ENCODE data around the gene EPB42. TPM values are rescaled to one million over a fixed set of nuclear protein-coding genes. Genes with fewer than 3 reads are reported as not detected.

EPB42 gene
- total and polyA plus RNA-seq, 2 donors (not counting 1 experiment from before 2014, with no cell fraction given): not detected

DNA sequence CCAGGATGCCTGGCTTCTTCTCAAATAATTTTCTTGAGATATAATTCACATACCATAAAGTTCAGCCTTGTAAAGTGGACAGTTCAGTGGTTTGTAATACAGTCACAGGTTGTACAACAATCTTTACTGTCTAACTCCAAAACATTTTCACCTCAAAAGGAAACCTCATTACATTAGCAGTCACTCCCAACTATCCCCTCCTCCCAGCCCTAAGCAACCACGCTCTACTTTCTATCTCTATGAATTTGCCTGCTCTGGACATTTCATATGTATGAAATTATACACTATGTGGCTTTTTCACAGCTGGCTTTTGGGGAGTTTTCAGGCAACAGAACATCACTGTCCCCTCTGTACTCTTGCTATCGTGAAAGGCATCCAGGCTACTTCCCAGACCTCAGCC, 28.4 kb upstream of the EPB42 start:
- Mint-ChIP-seq H3K27ac (no peak overlapping the region), H3K4me1 (peaks cover 28% of the 10 kb centered on the region), H3K9me3 (ENCODE audit: insufficient read depth) (no peaks in the 10 kb centered on the region), H3K27me3 (no peaks in the 10 kb centered on the region), H3K4me3 (no peak overlapping the region)
- WGBS (ENCODE audit: insufficient coverage): 56% methylated on average over 1 of the region's 2 CpGs
- no peak overlapping the region for H3K4me3 ChIP-seq (ENCODE audit: control extremely low read depth in 1 of 5, extremely low read depth in 1 of 5, insufficient read depth in 1 of 5, low read depth in 2 of 5, low read length in 4 of 5)
- intact Hi-C loops (cut with micrococcal nuclease): no loop called here
- POLR2A ChIA-PET: no interaction called here
- CTCF ChIA-PET: no interaction called here
- H3K79me2 ChIP-seq (ENCODE audit: control insufficient read depth, insufficient read depth, low read length): no peaks in the 10 kb centered on the region
- no peak for TF ChIP-seq EZH2 (IDR thresholded peaks at IDR 0.05; ENCODE audit: borderline replicate concordance, insufficient read depth, low read depth, low read length, poor library complexity, severe bottlenecking)
- TF ChIP-seq CTCF (IDR thresholded peaks at IDR 0.05): no peak
- ATAC-seq (ENCODE audit: low read depth) (no peak), DNase-seq (no peak)
- H3K27ac ChIP-seq (ENCODE audit: low read length in 2 of 2): no peak overlapping the region
- no peaks in the 10 kb centered on the region for H3K27me3 ChIP-seq (replicated peaks in 1 of 4; ENCODE audit: control extremely low read depth in 1 of 4, control insufficient read depth in 3 of 4, insufficient read depth in 4 of 4, low read length in 3 of 4)
- H3K9me3 ChIP-seq (ENCODE audit: control extremely low read depth in 1 of 3, control insufficient read depth in 2 of 3, insufficient read depth in 1 of 3, low read length in 2 of 3): no peaks in the 10 kb centered on the region
- no peaks in the 10 kb centered on the region for H4K20me1 ChIP-seq (ENCODE audit: control insufficient read depth, insufficient read depth, low read length, poor library complexity, severe bottlenecking)
- no peak overlapping the region for H2AFZ ChIP-seq (ENCODE audit: insufficient read depth, low read depth, low read length, poor library complexity, severe bottlenecking)
- no peaks in the 10 kb centered on the region for H3K36me3 ChIP-seq (replicated peaks in 1 of 2; ENCODE audit: control extremely low read depth in 1 of 2, control insufficient read depth in 1 of 2, extremely low read depth in 1 of 2, insufficient read depth in 2 of 2, low read length in 1 of 2)
- no peak overlapping the region for H3K4me2 ChIP-seq (replicated peaks; ENCODE audit: low read depth, low read length, poor library complexity, severe bottlenecking)
- peaks cover 13 to 15% of the 10 kb centered on the region in 2 donors for H3K4me1 ChIP-seq (ENCODE audit: control insufficient read depth in 2 of 2, insufficient read depth in 2 of 2, low read length in 2 of 2)
- H3K9ac ChIP-seq (ENCODE audit: low read length): no peak overlapping the region

DNA sequence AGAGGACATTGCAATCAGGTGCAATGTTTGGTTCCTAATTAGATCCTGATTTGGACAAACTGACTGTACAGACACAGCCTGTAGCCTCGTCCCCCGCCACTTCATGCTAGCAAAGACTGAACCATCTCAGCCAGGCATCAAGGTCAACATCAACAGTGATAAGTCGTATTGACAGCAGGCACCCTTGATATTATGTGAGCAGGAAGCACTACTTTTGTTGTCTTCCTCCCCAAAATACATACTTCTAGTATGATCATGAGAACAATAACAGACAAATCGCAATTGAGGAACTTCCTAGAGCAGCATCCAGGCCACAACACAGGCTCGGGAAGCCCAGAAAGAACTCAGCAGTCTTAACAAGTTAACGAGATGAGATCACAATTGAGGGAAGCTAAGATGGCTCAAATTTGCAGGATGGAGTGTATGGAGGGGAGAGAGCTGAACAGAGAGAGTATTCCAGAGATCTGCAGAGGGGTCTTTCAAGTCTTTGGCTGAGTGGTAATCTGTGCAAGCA, 25.5 kb upstream of the EPB42 start:
- Histone ChIP-seq H3K4me3 (ENCODE audit: control extremely low read depth in 1 of 5, extremely low read depth in 1 of 5, insufficient read depth in 1 of 5, low read depth in 2 of 5, low read length in 4 of 5) (no peak overlapping the region), H2AFZ (ENCODE audit: insufficient read depth, low read depth, low read length, poor library complexity, severe bottlenecking) (no peak overlapping the region), H3K4me1 (ENCODE audit: control insufficient read depth in 2 of 2, insufficient read depth in 2 of 2, low read length in 2 of 2) (no peaks in the 10 kb centered on the region), H3K79me2 (ENCODE audit: control insufficient read depth, insufficient read depth, low read length) (no peaks in the 10 kb centered on the region), H3K36me3 (replicated peaks in 1 of 2; ENCODE audit: control extremely low read depth in 1 of 2, control insufficient read depth in 1 of 2, extremely low read depth in 1 of 2, insufficient read depth in 2 of 2, low read length in 1 of 2) (no peaks in the 10 kb centered on the region), H3K9ac (ENCODE audit: low read length) (no peak overlapping the region), H3K27ac (ENCODE audit: low read length in 2 of 2) (no peak overlapping the region), H3K4me2 (replicated peaks; ENCODE audit: low read depth, low read length, poor library complexity, severe bottlenecking) (no peak overlapping the region), H3K27me3 (replicated peaks in 1 of 4; ENCODE audit: control extremely low read depth in 1 of 4, control insufficient read depth in 3 of 4, insufficient read depth in 4 of 4, low read length in 3 of 4) (peaks cover 0 to 4% (median 0%) of the 10 kb centered on the region in 4 experiments), H3K9me3 (ENCODE audit: control extremely low read depth in 1 of 3, control insufficient read depth in 2 of 3, insufficient read depth in 1 of 3, low read length in 2 of 3) (no peaks in the 10 kb centered on the region), H4K20me1 (ENCODE audit: control insufficient read depth, insufficient read depth, low read length, poor library complexity, severe bottlenecking) (no peaks in the 10 kb centered on the region)
- H3K4me1 Mint-ChIP-seq: peaks cover 11% of the 10 kb centered on the region
- H3K4me3 Mint-ChIP-seq: no peak overlapping the region
- peaks cover 2% of the 10 kb centered on the region for H3K27me3 Mint-ChIP-seq
- WGBS (ENCODE audit: insufficient coverage): 62% methylated on average over 4 of the region's 6 CpGs
- H3K27ac Mint-ChIP-seq: no peak overlapping the region
- ATAC-seq (ENCODE audit: low read depth): no peak
- DNase-seq: no peak
- CTCF ChIA-PET: no interaction called here
- TF ChIP-seq EZH2 (IDR thresholded peaks at IDR 0.05; ENCODE audit: borderline replicate concordance, insufficient read depth, low read depth, low read length, poor library complexity, severe bottlenecking) (no peak), CTCF (IDR thresholded peaks at IDR 0.05) (no peak)
- POLR2A ChIA-PET: no interaction called here
- intact Hi-C loops (cut with micrococcal nuclease): no loop called here
- H3K9me3 Mint-ChIP-seq (ENCODE audit: insufficient read depth): no peaks in the 10 kb centered on the region
